Measurements from ENCODE around the gene CDH23.

GRCh38 chr10:71675295-71675970 lies 278.7 kb downstream of the CDH23 start:
- no peak for TF ChIP-seq CTCF (conservative IDR thresholded peaks at IDR 0.05; ENCODE audit: low read depth, low read length)
- TF ChIP-seq EZH2 (IDR thresholded peaks at IDR 0.05; ENCODE audit: low read length, unreplicated experiment), result no peak
